Right ventricle myocardium superior (tissue), 1 donor: ENCODE measurements around the gene RAB40B. TPM values are rescaled to one million over a fixed set of nuclear protein-coding genes. Genes with fewer than 3 reads are reported as not detected.

Source experiments
- ATAC-seq: fragments of 200-7000 bp; cut with Tn5 transposase; one replicate; pipeline ENCODE4 v1.9.1; 2020; ENCODE audit warnings: mild to moderate bottlenecking; ENCODE audit not compliant: poor library complexity
- DNase-seq: peaks from one replicate; pipeline ENCODE4 v3.0.0-alpha.2; 2020
- intact Hi-C: fragments of 100-400 bp; cut with DNase I; formaldehyde crosslinking; loops from one replicate; pipeline ENCODE4 v1.11.2; 2022
- total RNA-seq: library from RNA; stranded (reverse); fragmentation: NEBNext Ultra II Directional; extraction: Animal tissue kit (Norgen Biotek cat#: 25700); gene quantifications from one replicate; pipeline ENCODE4 v1.2.1, GENCODE V29; 2021
- donor health status: DM: no; HTN: yes; CAD: no; lungs with severe emphysema.

RAB40B gene
- total RNA-seq, 1 donor from 2014 or later, result 20.7 TPM

DNA sequence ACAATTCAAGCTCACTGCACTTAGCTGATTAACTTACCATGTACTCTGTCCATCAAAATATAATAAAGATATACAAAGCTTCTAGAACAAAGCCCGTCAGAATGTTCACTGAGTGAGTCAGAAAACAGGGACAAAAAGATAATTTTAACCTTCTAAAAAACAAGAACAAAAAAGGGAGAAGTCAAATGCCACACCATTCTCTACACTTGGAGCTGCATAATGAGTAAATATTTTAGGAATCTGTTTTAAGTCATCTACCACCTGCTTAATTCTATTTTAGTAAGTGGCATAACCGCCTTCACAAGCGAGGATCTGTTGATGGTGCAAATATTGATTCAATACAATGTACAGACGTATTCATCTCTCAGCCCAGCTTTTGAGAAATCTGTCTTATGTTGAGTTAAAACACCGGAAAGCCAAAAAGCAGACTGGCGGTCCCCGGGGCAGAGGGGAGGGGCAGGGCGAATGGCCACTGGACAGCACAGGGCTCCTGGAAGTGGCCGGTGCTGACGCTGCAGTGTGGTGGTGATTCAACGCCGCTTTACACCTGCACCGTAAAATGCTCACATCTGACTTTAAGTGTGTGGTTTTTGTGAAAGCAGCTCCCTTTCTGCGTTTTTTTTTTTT lies 20.1 kb downstream of the RAB40B start:
- ATAC-seq, result no peak
- intact Hi-C loops, result no loop called here
- DNase-seq, result no peak

DNA sequence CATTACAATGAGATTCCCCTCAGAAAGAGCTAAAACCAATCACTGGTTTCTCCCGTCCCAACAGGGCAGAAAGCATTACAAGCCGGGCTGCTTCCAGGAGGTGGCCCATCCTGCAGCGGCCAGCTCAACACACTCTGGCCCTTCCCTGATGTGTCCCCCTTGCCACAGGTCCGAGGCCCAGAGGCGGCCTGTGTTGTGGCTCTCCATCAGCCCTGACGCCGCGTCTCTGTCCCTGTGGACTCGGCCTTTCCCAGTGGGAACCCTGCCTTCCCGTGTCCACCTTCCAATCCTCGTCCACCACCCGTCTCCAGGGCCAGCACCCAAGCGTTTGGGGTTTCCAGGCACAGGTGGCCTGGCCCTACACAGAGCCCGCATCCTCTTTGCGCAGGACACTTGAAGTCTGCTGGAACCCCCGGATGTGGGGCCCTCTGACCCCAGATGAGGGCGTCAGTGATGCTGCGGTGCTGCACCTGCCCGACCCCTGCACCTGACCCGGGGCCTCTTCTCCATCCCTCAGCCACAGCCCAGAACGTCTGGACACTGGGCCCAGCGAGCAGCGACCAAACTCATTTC lies 21.1 kb downstream of the RAB40B start:
- no peak for DNase-seq
- intact Hi-C loops, result no loop called here
- ATAC-seq, result no peak

DNA sequence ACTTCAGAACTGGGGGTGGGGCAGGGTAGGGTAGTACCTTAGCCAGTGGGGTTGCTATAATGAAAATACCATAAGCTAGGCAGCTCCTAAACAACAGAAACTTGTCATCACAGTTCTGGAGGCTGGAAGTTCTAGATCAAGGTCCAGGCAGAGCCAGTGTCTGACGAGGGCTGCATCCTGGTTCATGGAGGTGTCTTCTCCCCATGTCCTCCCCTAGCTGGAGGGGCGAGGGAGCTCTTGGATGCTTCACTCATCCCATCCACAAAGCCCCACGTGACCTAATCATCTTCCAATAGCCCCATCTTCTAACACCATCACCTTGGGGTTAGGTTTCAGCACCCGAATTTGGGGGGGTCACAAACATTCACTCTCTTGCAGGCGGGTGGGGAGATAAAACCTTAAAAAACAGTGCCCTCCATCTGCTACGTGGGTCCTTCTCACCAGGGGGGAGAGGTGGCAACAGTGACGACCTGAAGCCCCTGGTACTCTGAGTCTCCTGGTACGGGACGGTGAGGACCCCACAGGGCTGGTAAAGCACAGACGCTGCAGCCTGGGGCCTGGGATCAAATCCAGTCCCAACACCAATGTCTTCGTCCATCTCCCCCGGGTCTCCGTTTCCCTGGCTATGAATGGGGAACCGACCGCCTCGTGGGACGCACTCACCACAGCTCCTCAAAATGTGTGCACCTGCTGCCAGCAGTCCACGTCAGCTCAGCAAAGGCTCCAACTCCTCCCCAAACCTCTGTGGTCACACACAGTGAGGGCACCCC lies 22.8 kb downstream of the RAB40B start:
- no peak for ATAC-seq
- intact Hi-C loops, result no loop called here
- peak; percentile 26 for DNase-seq

DNA sequence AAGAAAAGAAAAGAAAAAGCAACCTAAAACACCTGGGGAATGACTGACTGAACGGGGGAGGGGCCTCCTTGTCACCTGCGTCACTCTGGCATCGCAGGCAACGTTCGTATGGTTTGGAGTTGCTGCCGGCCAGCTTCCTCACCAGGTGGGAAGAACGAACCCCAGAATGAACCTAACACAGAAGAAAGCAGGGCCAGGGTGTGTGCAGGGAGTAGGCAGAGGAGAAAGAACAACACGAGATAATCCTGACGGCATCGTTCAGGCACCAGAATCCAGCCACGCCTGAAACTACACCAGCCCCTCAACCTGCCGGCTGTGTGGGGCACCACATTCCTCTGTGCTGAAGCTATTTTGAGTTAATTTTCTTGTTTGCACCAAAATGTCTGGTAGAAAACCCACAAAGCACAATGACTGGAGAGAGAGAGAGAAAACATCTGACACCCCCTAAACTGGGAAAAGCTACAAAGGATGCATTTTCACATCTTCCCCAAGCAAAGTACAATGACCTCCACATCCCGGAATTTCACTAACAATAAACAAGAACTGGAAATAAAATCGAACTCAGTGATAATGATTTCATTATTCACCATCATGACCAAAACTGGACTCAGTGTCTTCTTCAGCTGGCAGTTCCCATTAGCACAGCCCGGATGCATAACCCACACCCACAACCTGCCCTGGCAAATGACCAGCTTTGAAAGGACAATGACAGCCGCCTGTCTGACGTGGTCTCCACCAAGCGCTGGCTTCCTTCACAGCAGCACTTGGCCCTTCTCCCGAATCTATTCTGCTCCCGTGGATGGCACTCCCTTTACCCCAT lies 23.6 kb downstream of the RAB40B start:
- no peak for ATAC-seq
- intact Hi-C loops, result no loop called here
- peak; percentile 26 for DNase-seq

DNA sequence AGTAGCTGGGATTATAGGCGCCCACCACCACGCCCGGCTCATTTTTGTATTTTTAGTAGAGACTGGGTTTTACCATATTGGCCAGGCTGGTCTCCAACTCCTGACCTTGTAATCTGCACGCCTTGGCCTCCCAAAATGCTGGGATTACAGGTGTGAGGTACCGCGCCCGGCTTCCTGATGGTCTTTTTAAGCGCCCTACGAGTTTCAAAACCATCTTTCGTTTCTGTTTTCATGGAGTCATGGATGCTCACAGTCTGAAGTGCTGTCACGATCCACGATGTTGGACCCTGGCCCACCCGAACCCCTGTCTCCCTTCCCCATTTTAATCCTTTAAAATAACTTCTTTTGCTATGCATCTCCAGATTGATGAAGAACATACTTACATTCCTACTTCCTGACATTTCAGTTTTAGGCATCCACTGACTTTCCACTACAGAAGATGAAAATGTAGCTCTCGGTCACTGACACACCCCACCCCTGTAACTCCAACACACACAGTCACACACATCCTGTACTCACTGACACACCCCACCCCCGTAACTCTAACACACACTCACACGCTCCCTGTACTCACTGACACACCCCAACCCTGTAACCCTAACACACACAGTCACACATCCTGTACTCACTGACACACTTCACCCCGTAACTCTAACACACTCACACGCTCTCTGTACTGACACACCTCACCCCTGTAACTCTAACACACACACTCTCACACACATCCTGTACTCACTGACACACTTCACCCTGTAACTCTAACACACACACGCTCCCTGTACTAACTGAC lies 27.6 kb downstream of the RAB40B start:
- intact Hi-C loops, result no loop called here
- DNase-seq, result peak; percentile 30

DNA sequence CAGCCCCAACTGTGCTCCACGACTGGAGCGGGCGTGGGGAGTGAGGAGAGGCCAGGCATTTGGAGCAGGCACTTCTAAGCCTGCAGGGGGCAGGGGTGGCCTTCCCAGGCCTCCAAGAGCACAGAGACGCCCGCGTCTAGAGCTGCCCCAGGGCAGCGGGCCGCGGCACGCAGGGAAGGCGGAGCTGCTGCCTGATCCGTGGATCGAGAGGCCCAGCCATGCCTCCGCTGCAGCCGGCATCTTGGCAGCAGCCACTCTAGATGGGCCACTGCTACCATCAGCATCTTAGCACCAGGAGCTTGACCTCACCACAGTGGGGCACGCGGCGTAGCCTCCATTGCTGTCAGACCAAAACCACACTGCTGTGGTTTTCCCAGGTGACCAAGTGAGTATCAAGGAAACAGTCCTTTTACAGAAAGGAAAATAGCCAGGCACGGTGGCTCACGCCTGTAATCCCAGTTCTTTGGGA lies 29.8 kb downstream of the RAB40B start:
- intact Hi-C loops, result loop anchor here (10.0 kb wide), 1 partner anchor 96 kb away; no protein-coding TSS in a partner anchor
- ATAC-seq (peak; percentile 92), DNase-seq (peak; percentile 76)

More for the DNA sequence above, 27.6 kb downstream of the RAB40B start:
- ATAC-seq, result no peak

DNA sequence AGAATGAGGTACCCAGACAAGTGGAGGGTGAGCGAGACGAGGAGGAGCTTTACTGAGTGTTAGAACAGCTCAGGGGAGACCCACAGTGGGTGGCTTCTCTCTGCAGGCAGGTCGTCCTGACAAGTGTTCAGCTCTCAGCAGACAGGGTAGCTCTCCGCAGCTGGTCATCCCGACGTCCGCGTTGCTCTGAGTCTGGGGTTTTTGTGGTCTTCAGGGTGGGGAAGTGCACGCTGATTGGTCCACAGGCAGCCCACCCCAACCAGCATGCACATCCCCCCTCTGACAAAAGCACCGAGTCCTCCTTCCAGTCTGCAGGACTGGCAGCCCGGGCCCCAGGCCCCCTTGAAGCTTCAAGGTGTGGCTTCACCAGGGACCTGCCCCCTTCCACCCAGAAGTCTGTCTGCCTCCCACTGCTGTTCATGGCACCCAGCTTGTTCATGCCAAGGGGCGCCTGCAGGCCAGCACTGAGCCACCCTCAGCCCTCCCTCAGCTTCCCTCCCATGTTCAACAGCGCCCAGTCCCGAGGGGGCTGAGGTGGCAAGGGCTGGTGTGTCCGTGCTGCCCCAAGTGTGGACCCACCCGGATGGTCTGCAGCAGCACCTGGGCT lies 30.4 kb downstream of the RAB40B start:
- DNase-seq (no peak), ATAC-seq (no peak)
- intact Hi-C loops, result loop anchor here (10.0 kb wide), 1 partner anchor 97 kb away; no protein-coding TSS in a partner anchor

DNA sequence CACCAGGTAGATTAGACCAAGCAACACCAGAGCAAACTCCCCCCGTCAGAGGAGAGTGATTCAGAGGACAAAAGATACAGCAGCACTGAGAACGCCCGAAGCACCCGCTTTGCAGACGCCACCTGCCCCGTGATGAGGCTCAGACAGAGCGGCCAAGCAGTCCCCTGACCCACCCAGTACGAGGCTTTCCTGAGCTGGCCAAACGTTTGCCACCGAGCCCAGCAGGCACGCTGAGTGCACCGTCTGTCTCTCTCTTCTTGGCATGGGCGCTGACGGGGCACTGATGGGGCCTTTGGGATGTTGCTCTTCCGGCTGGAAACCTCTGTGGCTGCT lies 30.9 kb downstream of the RAB40B start:
- ATAC-seq, result no peak
- DNase-seq, result no peak
- intact Hi-C loops, result loop anchor here (10.0 kb wide), 1 partner anchor 97 kb away; no protein-coding TSS in a partner anchor

DNA sequence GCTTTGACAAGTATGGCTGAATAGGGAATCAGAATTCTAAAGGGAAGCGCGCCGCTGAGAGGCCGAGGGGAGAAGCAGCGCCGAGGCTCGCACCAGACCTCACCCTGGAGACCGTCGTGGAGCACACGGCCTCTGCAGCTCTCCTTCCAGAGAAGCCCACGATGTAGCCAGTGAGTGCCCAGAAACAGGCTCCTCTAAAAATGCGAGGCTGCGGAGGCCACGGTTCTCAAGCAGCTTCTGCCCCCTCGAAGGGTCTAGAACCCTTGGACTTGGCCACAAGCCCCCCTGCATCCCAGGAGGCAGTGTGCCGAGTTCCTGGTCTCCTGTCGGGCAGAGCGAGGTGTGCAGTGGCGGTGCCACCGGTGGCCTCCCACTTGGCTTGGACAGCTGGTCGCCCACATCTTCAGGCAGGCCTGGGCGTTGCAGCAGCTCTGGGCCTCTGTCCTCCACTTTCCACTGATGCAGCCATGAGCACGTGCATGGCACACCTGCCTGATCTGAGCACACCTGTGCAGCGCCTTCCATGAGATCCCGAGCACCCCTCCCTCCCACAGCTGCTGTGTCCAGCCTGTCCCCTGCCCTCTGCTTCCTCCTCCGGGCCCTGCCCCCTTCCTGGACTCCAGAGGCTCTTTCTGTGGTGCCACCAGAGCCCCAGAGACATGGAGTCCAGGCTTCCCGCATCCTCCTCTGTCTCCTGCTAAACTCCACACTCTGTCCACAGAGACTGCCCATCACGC lies 31.4 kb downstream of the RAB40B start:
- ATAC-seq, result no peak
- intact Hi-C loops, result loop anchor here (10.0 kb wide), 1 partner anchor 98 kb away; no protein-coding TSS in a partner anchor
- no peak for DNase-seq

DNA sequence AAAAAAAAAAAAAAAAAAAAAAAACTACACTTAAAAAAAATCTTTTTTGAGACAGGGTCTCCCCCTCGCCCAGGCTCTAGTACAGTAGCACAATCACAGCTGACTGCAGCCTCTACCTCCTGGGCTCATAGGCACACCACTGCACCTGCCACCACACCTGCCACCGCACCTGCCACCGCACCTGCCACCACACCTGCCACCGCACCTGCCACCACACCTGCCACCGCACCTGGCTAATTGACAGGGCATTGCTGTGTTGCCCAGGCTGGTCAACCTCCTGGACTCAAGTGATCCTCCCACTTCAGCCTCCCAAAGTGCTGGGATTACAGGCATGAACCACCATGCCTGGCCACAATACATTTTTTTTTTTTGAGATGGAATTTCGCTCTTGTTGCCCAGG lies 32.6 kb downstream of the RAB40B start:
- ATAC-seq (no peak), DNase-seq (no peak)
- intact Hi-C loops, result loop anchor here (10.0 kb wide), 1 partner anchor 99 kb away; no protein-coding TSS in a partner anchor

DNA sequence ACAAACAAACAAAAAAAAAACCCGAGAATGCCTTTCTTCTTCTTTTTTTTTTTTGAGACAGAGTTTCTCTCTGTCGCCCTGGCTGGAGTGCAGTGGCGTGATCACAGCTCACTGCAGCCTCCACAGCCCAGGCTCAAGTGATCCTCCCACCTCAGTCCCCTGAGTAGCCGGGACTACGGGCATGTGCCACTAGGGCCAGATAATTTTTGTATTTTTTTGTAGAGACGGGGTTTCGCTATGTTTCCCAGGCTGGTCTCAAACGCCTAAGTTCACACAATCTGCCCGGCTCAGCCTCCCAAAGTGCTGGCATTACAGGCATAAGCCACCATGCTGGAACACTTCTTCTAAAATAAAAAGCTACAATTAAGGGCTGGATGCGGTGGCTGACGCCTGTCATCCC lies 33.3 kb downstream of the RAB40B start:
- ATAC-seq (no peak), DNase-seq (peak; percentile 8)
- intact Hi-C loops, result loop anchor here (10.0 kb wide), 1 partner anchor 100 kb away; no protein-coding TSS in a partner anchor

DNA sequence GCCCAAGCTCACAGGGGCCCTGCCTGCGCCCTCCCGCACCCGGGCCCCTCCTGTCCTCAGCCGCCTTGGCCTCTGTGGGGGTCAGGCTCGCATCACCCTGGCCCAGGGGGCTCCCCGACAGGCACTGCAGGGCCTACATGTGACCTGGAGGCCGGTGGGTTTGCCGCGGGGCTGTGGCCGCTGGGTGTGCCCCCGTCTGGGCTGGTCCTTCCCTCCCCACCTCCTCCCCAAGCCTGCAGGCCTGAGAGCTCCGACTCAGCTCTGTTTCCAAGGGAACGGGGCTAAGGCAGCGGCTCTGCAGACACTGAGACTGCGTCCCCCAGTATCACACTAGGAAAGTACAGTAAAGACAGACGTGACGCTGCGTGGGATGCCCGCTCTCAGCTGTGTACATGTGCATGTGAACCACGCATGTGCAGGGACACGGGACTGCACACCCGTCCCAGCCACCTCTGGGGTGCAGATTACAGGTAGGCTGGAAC lies 33.8 kb downstream of the RAB40B start:
- intact Hi-C loops, result loop anchor here (10.0 kb wide), 1 partner anchor 100 kb away; no protein-coding TSS in a partner anchor
- no peak for DNase-seq

DNA sequence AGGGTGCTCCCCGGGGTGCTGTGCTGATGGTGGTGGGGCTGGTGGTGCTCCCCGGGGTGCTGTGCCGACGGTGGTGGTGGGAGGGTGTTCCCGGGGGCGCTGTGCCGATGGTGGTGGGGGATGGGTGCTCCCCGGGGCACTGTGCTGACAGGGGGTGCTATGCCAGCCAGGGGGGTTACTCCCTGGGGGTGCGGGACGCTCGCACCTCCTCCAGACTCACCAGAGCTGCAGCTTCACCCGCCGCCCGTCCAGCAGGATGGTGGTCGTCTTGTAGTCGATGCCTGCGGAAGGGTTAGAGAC lies 34.3 kb downstream of the RAB40B start:
- DNase-seq (peak; percentile 23), ATAC-seq (no peak)
- intact Hi-C loops, result loop anchor here (10.0 kb wide), 1 partner anchor 101 kb away; no protein-coding TSS in a partner anchor

More for the DNA sequence above, 33.8 kb downstream of the RAB40B start:
- no peak for ATAC-seq

DNA sequence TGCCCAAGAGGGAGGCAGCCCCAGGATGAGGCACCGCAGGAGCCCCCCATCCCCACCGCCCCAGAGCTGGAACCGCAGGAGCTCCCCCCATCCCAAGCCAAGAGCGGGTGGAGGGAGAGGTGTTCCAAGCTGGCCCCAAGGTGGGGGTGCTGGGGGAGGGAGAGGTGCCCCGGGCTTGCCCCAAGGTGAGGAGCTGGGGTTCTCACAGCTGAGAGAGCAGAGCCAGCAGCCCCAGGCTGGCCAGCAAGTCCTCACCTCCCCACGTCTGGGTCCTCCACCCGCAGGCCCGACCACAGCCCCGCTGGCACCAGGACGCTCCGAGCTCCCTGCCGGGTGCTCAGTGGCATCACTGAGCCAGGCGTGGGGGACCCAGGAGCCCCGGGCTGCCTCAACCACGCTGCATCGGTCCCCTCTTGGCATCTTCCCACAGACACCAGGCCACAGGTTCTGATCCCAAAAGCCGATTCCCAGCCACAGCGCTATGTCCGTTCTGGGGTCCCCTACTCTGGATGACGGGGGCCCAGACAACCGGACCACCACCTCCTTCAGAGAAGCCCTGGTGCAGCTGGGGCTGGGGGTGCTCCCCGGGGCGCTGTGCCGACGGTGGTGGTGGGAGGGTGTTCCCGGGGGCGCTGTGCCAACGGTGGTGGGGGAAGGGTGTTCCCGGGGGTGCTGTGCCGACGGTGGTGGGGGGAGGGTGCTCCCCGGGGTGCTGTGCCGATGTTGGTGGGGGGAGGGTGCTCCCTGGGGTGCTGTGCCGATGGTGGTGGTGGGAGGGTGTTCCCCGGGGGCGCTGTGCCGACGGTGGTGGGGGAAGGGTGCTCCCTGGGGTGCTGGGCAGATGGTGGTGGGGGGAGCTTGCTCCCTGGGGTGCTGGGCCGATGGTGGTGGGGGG lies 34.9 kb downstream of the RAB40B start:
- intact Hi-C loops, result loop anchor here (10.0 kb wide), 1 partner anchor 101 kb away; no protein-coding TSS in a partner anchor
- no peak for ATAC-seq
- peak; percentile 20 for DNase-seq

DNA sequence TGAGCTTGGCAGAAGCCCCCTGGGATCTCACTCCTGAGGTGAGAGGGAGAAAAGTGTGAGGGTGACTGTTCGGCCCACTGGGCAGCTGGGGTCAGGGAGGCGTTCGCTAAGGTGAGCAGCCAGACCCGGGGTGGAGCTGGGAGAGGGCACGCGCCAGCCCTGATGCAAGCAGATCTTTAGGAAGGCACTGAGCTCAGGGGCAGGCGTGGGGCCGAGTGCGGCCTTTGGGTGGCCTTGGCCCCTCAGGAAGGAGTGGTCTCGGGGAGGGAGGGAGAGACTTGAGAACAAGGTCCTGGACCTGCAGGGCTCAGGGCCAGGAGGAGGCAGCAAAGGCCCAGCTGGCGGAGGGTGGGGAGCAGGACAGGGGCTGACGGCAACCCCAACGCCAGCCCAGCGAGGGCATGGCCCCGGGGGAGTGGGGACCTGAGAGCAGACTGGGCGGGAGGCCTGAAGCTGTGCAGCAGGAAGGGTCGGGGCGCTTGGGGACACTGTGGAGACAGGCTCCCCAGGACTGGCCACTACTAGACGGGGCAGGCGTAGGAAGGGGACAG lies 35.7 kb downstream of the RAB40B start:
- intact Hi-C loops, result loop anchor here (10.0 kb wide), 1 partner anchor 102 kb away; no protein-coding TSS in a partner anchor
- ATAC-seq (no peak), DNase-seq (no peak)
